HepG2 (cell line): ENCODE results near the gene CTNNA3. TPM values are rescaled to one million over a fixed set of nuclear protein-coding genes. Genes with fewer than 3 reads are reported as not detected.

ENCODE experiments used
- ATAC-seq: fragments of 200-7000 bp; cut with Tn5 transposase; 3 replicates; pipeline ENCODE4 v1.9.1; 2020; ENCODE audit warnings: mild to moderate bottlenecking, moderate library complexity
- BruUV-seq: library from RNA; stranded (reverse); fragments of 400-500 nt; replicated peaks from 2 replicates; lab custom pipeline; 2021; lab: Mats Ljungman, UMichigan
- CTCF ChIA-PET: fragments of 300-600 bp; formaldehyde crosslinking; extraction: SDS; loops from one replicate; lab custom pipeline; 2021; ENCODE audit warnings: low total read pairs, inconsistent platforms, low intra/inter-chr PET ratio; lab: Yijun Ruan, JAX
- POLR2A ChIA-PET: fragments of 350-600 bp; sonication (Branson Sonifier 250); formaldehyde crosslinking; loops from one replicate; lab custom pipeline; 2020; ENCODE audit warnings: antibody characterized with exemption, inconsistent platforms; lab: Yijun Ruan, JAX
- DNase-seq: peaks from one replicate; pipeline ENCODE4 v3.0.0-alpha.2; 2015; ENCODE audit warnings: low spot score
- FAIRE-seq: peaks from 3 replicates; lab custom pipeline; 2011; peaks lifted over from hg19 to GRCh38; lab: Jason Lieb, UNC
- H2AFZ ChIP-seq: one replicate; pipeline ENCODE4 v1.6.1; 2011; ENCODE audit warnings: low read length, inconsistent platforms
- H3K27ac ChIP-seq: fragments of 300-600 bp; 3 replicates; pipeline ENCODE4 v1.8.0; 2011; ENCODE audit warnings: mixed run types, mild to moderate bottlenecking, mixed read lengths, low read length, inconsistent platforms; ENCODE audit not compliant: insufficient read depth; ENCODE audit errors: extremely low read length
- H3K27me3 ChIP-seq, 2 experiments: fragments of 200-600 bp in 1 of 2; 2 replicates in 1 of 2; 3 replicates in 1 of 2; pipeline versions ENCODE4 v1.6.0 to v1.8.0; 2011; ENCODE audit warnings: low read length in 2 of 2, mild to moderate bottlenecking in 2 of 2, moderate library complexity in 2 of 2, inconsistent platforms in 1 of 2; ENCODE audit not compliant: insufficient read depth in 2 of 2, control insufficient read depth in 1 of 2
- H3K36me3 ChIP-seq, 2 experiments: fragments of 200-600 bp in 1 of 2; replicated peaks in 1 of 2; 2 replicates in 1 of 2; 3 replicates in 1 of 2; pipeline versions ENCODE4 v1.5.1 to v1.8.0; 2011; ENCODE audit warnings: low read length in 2 of 2, inconsistent platforms in 1 of 2; ENCODE audit not compliant: insufficient read depth in 2 of 2, control insufficient read depth in 1 of 2
- H3K4me1 ChIP-seq: 2 replicates; pipeline ENCODE4 v1.5.1; 2012; ENCODE audit warnings: low read length, inconsistent platforms; ENCODE audit not compliant: insufficient read depth
- H3K4me2 ChIP-seq: 2 replicates; pipeline ENCODE4 v1.6.0; 2011; ENCODE audit warnings: low read depth, low read length, inconsistent platforms
- H3K4me3 ChIP-seq, 3 experiments: fragments of 200-600 bp in 1 of 3; sonication (generic), shearing (Covaris generic) in 1 of 3; replicated peaks in 1 of 3; 2 replicates each; pipeline ENCODE4 v1.5.1; 2011 to 2016; ENCODE audit warnings: low read length in 3 of 3, inconsistent platforms in 2 of 3, low read depth in 2 of 3, mild to moderate bottlenecking in 2 of 3, control low read depth in 1 of 3, mixed read lengths in 1 of 3; ENCODE audit not compliant: insufficient read depth in 1 of 3
- H3K79me2 ChIP-seq: one replicate; pipeline ENCODE4 v1.6.1; 2011; ENCODE audit warnings: low read length, inconsistent platforms; ENCODE audit not compliant: insufficient read depth
- H3K9ac ChIP-seq: 2 replicates; pipeline ENCODE4 v1.6.0; 2011; ENCODE audit warnings: mild to moderate bottlenecking, low read depth, low read length, inconsistent platforms; ENCODE audit not compliant: insufficient read depth
- H3K9me3 ChIP-seq: 2 replicates; pipeline ENCODE4 v1.5.1; 2012; ENCODE audit warnings: mild to moderate bottlenecking, low read length
- H4K20me1 ChIP-seq: 2 replicates; pipeline ENCODE4 v1.6.0; 2011; ENCODE audit warnings: inconsistent platforms, mild to moderate bottlenecking, low read length, moderate library complexity; ENCODE audit not compliant: insufficient read depth
- HMG20A ChIP-seq: IDR thresholded peaks from 2 replicates; pipeline ENCODE4 v1.6.1; 2016; ENCODE audit warnings: borderline replicate concordance
- HOXD1 ChIP-seq: sonication (generic); formaldehyde crosslinking; IDR thresholded peaks from 2 replicates; pipeline ENCODE4 v1.5.0; 2020; ENCODE audit warnings: missing genetic modification reagents
- IKZF4 ChIP-seq: sonication (generic); formaldehyde crosslinking; IDR thresholded peaks from 2 replicates; pipeline ENCODE4 v1.5.1; 2020; ENCODE audit warnings: borderline replicate concordance, mild to moderate bottlenecking, low read depth, missing genetic modification reagents; ENCODE audit errors: not compliant biosample characterization
- MTF2 ChIP-seq: sonication (generic); formaldehyde crosslinking; IDR thresholded peaks from 2 replicates; pipeline ENCODE4 v1.5.0; 2020; ENCODE audit warnings: missing genetic modification reagents, borderline replicate concordance
- NFIC ChIP-seq: IDR thresholded peaks from 2 replicates; pipeline ENCODE4 v1.6.1; 2012; ENCODE audit warnings: mild to moderate bottlenecking, low read length, inconsistent platforms
- NONO ChIP-seq, 2 experiments: fragments of 450-650 bp in 1 of 2; sonication (generic) in 1 of 2; formaldehyde crosslinking in 1 of 2; IDR thresholded peaks in 1 of 2; conservative IDR thresholded peaks in 1 of 2; 2 replicates each; pipeline versions ENCODE4 v1.6.1 to v1.8.0; 2017 to 2022; ENCODE audit warnings: mild to moderate bottlenecking in 1 of 2, missing genetic modification reagents in 1 of 2, moderate library complexity in 1 of 2
- RARG ChIP-seq: sonication (generic); formaldehyde crosslinking; IDR thresholded peaks from 2 replicates; pipeline ENCODE4 v1.4.0; 2020; ENCODE audit warnings: low read depth, mild to moderate bottlenecking, missing genetic modification reagents
- SETDB1 ChIP-seq: sonication (generic); formaldehyde crosslinking; IDR thresholded peaks from 2 replicates; pipeline ENCODE4 v1.5.1; 2020; ENCODE audit warnings: missing genetic modification reagents, mild to moderate bottlenecking, borderline replicate concordance
- SOX13 ChIP-seq, 3 experiments: fragments of 450-650 bp in 1 of 3; sonication (generic) in 1 of 3; formaldehyde crosslinking in 1 of 3; IDR thresholded peaks in 2 of 3; conservative IDR thresholded peaks in 1 of 3; 2 replicates each; pipeline versions ENCODE4 v1.5.0 to v1.6.1; 2016 to 2020; ENCODE audit warnings: antibody characterized with exemption in 1 of 3, mild to moderate bottlenecking in 1 of 3, missing compliant biosample characterization in 1 of 3, missing genetic modification reagents in 1 of 3, moderate library complexity in 1 of 3
- SUZ12 ChIP-seq: fragments of 150-350 bp; IDR thresholded peaks from 2 replicates; pipeline ENCODE4 v1.6.1; 2014; ENCODE audit warnings: low read depth, low read length
- ZNF143 ChIP-seq: sonication (generic); formaldehyde crosslinking; IDR thresholded peaks from 2 replicates; pipeline ENCODE4 v1.4.0; 2020; ENCODE audit warnings: missing genetic modification reagents
- ZNF350 ChIP-seq: sonication (generic); formaldehyde crosslinking; IDR thresholded peaks from 2 replicates; pipeline ENCODE4 v1.4.0; 2020; ENCODE audit warnings: mild to moderate bottlenecking, low read depth, missing genetic modification reagents, borderline replicate concordance
- ZNF354B ChIP-seq: sonication (generic); formaldehyde crosslinking; IDR thresholded peaks from 2 replicates; pipeline ENCODE4 v1.8.0; 2022; ENCODE audit warnings: mild to moderate bottlenecking, missing genetic modification reagents
- ZNF460 ChIP-seq: sonication (generic); formaldehyde crosslinking; IDR thresholded peaks from 2 replicates; pipeline ENCODE4 v1.5.1; 2020; ENCODE audit warnings: missing genetic modification reagents, mild to moderate bottlenecking, borderline replicate concordance
- ZNF567 ChIP-seq: sonication (generic); formaldehyde crosslinking; IDR thresholded peaks from 2 replicates; pipeline ENCODE4 v1.8.1; 2023; ENCODE audit warnings: mild to moderate bottlenecking, missing genetic modification reagents, borderline replicate concordance
- ZNF674 ChIP-seq: sonication (generic); formaldehyde crosslinking; IDR thresholded peaks from 2 replicates; pipeline ENCODE4 v1.5.0; 2020; ENCODE audit warnings: low read depth, mild to moderate bottlenecking, missing genetic modification reagents
- WGBS: methylation state at CpG from one replicate; pipeline ENCODE4 v1.1.6; 2017; ENCODE audit warnings: low lambda C conversion rate; 5-methylcytosine and 5-hydroxymethylcytosine counted together
- in situ Hi-C: cut with HindIII; loops from 2 replicates; pipeline ENCODE4 v1.10.0; 2017; ENCODE audit warnings: low pct_unique_long_range_greater_than_20kb; ENCODE audit not compliant: extremely low pct_ligation_motif_present
- intact Hi-C: fragments of 100-400 bp; cut with micrococcal nuclease; formaldehyde crosslinking; loops from one replicate; pipeline ENCODE4 v1.10.0; 2022; ENCODE audit not compliant: unreplicated experiment
- polyA plus RNA-seq, 8 experiments: library from polyadenylated mRNA; depleted of rRNA in 3 of 8; stranded (reverse) in 7 of 8; unstranded in 1 of 8; fragments of >200 nt; fragmentation: Illumina TruSeq in 4 of 8; extraction: Trizol in 4 of 8; gene quantifications; 2 replicates each; pipeline versions ENCODE4 v1.2.1 to v1.2.3, GENCODE V29; 2011 to 2016; ENCODE audit warnings: low read depth in 4 of 8, missing spikeins in 1 of 8, mixed read lengths in 1 of 8; ENCODE audit not compliant: insufficient read depth in 1 of 8
- total RNA-seq, 5 experiments: library from RNA; depleted of rRNA; stranded (reverse); fragments of >200 nt; fragmentation: Illumina TruSeq; extraction: Trizol; gene quantifications; 2 replicates each; pipeline ENCODE4 v1.2.3, GENCODE V29; 2016; ENCODE audit warnings: low read depth in 1 of 5
- TF ChIP-seq, protein P1 (sequence below): sonication (generic); formaldehyde crosslinking; IDR thresholded peaks from 2 replicates; pipeline ENCODE4 v1.5.0; 2020; ENCODE audit warnings: missing genetic modification reagents
- TF ChIP-seq, protein P2 (sequence below): IDR thresholded peaks from 2 replicates; pipeline ENCODE4 v1.6.1; 2016; ENCODE audit warnings: missing biosample characterization, missing genetic modification reagents, low read depth
- TF ChIP-seq, protein P3 (sequence below): sonication (generic); formaldehyde crosslinking; IDR thresholded peaks from 2 replicates; pipeline ENCODE4 v1.9.0; 2021; ENCODE audit warnings: missing genetic modification reagents, borderline replicate concordance

The CTNNA3 gene
- total and polyA plus RNA-seq, 2 of the 13 experiments (the other 11 are each of a cell fraction or from before 2014, with no cell fraction given), result not detected

DNA sequence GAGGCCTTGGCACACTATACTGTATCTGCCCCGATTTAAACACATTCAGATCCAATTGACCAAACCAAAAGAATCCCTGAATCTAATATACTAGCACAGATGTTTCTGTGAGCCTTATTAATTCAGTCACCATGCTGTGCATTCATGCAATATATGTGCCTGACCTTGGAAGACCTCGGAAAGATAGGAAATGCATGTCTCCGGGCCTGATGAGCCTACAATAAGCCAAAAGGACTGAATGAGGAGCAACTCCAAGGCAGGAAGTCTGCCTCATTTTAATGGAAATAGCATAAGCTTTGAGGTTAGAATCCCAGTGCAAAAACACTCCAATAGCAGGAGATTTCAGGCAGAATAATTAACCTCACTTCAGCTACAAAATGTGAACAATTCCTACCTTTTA is 453.5 kb downstream of the CTNNA3 start (continued):
- no peak for TF ChIP-seq ZNF460 (CRISPR knock-in tag)
- no peak for TF ChIP-seq SUZ12
- no peak for TF ChIP-seq HMG20A (CRISPR knock-in tag)
- TF ChIP-seq MTF2 (CRISPR knock-in tag), result no peak
- TF ChIP-seq SETDB1 (CRISPR knock-in tag), result no peak

DNA sequence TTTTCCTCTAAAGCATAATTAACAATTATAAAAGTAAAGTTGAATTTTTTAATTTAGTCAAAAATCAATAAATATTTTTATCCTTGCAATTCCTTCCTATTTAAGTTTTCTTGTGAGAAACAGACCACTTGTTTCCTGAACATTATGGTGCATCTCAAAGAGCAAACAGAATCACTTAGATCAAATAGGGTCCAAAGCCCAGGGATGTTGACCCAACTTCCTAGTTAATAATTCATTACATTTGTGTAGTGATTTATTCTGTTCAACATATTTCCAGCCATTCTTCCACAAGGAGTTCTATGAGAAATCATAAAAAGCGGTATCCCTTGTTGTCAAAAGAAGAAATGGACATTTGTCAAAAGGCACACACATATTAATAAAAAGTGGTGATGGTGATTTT is 454.5 kb downstream of the CTNNA3 start:
- peaks cover 33% of the 10 kb centered on the region for H3K4me1 ChIP-seq
- no TSS peak for BruUV-seq
- POLR2A ChIA-PET, result no interaction called here
- H3K9me3 ChIP-seq, result no peaks in the 10 kb centered on the region
- no peaks in the 10 kb centered on the region for H4K20me1 ChIP-seq
- DNase-seq (peak; percentile 72), FAIRE-seq (peak; percentile 50), ATAC-seq (peak; percentile 98)
- no peaks in the 10 kb centered on the region for H3K79me2 ChIP-seq
- WGBS, result 0% methylated on average over 1 of the region's 1 CpG
- H3K9ac ChIP-seq, result no peak overlapping the region
- CTCF ChIA-PET, result no interaction called here
- H3K36me3 ChIP-seq, result no peaks in the 10 kb centered on the region
- no peak overlapping the region for H3K27ac ChIP-seq
- H3K27me3 ChIP-seq, result no peaks in the 10 kb centered on the region
- in situ Hi-C loops (no loop called here), intact Hi-C loops (no loop called here)
- no peak overlapping the region; a peak in 1 of 6 replicates for H3K4me3 ChIP-seq
- no peak overlapping the region for H2AFZ ChIP-seq
- H3K4me2 ChIP-seq, result peak overlapping the region; percentile 44
- TF ChIP-seq ZNF567 (CRISPR knock-in tag), result no peak
- peak; percentile 43; the same call in 1 of the 2 replicates for TF ChIP-seq NFIC
- no peak for TF ChIP-seq HOXD1
- TF ChIP-seq, protein P1, sequence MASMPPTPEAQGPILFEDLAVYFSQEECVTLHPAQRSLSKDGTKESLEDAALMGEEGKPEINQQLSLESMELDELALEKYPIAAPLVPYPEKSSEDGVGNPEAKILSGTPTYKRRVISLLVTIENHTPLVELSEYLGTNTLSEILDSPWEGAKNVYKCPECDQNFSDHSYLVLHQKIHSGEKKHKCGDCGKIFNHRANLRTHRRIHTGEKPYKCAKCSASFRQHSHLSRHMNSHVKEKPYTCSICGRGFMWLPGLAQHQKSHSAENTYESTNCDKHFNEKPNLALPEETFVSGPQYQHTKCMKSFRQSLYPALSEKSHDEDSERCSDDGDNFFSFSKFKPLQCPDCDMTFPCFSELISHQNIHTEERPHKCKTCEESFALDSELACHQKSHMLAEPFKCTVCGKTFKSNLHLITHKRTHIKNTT (CRISPR knock-in tag), result no peak
- TF ChIP-seq, protein P2, sequence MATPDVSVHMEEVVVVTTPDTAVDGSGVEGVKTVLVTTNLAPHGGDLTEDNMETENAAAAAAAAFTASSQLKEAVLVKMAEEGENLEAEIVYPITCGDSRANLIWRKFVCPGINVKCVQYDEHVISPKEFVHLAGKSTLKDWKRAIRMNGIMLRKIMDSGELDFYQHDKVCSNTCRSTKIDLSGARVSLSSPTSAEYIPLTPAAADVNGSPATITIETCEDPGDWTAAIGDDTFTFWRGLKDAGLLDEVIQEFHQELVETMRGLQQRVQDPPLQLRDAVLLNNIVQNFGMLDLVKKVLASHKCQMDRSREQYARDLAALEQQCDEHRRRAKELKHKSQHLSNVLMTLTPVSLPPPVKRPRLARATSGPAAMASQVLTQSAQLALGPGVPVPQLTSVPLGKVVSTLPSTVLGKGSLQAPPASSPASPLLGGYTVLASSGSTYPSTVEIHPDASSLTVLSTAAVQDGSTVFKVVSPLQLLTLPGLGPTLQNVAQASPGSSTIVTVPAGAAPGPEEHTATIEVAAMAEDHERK (CRISPR knock-in tag), result no peak
- TF ChIP-seq ZNF354B (CRISPR knock-in tag), result no peak
- TF ChIP-seq ZNF350 (CRISPR knock-in tag), result no peak
- no peak for TF ChIP-seq RARG (CRISPR knock-in tag)
- no peak for TF ChIP-seq SOX13 (IDR thresholded peaks at IDR 0.05)
- peak in 1 of 2 experiments; percentile 26; a peak in 1 of 4 replicates for TF ChIP-seq SOX13 (CRISPR knock-in tag; conservative IDR thresholded peaks at IDR 0.05 in 1 of 2, IDR thresholded peaks at IDR 0.05 in 1 of 2)
- no peak for TF ChIP-seq ZNF143
- TF ChIP-seq IKZF4 (CRISPR knock-in tag), result no peak
- TF ChIP-seq, protein P3, sequence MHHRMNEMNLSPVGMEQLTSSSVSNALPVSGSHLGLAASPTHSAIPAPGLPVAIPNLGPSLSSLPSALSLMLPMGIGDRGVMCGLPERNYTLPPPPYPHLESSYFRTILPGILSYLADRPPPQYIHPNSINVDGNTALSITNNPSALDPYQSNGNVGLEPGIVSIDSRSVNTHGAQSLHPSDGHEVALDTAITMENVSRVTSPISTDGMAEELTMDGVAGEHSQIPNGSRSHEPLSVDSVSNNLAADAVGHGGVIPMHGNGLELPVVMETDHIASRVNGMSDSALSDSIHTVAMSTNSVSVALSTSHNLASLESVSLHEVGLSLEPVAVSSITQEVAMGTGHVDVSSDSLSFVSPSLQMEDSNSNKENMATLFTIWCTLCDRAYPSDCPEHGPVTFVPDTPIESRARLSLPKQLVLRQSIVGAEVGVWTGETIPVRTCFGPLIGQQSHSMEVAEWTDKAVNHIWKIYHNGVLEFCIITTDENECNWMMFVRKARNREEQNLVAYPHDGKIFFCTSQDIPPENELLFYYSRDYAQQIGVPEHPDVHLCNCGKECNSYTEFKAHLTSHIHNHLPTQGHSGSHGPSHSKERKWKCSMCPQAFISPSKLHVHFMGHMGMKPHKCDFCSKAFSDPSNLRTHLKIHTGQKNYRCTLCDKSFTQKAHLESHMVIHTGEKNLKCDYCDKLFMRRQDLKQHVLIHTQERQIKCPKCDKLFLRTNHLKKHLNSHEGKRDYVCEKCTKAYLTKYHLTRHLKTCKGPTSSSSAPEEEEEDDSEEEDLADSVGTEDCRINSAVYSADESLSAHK (CRISPR knock-in tag), result no peak
- no peak for TF ChIP-seq ZNF674
- TF ChIP-seq NONO (IDR thresholded peaks at IDR 0.05), result no peak
- TF ChIP-seq NONO (CRISPR knock-in tag; conservative IDR thresholded peaks at IDR 0.05), result no peak
